Liver (tissue), 9 donors: ENCODE measurements around the gene TCEAL3. TPM values are rescaled to one million over a fixed set of nuclear protein-coding genes. Genes with fewer than 3 reads are reported as not detected.

Source experiments
- DNase-seq: peaks from one replicate; pipeline ENCODE4 v3.0.0-alpha.2; 2017; ENCODE audit warnings: low spot score
- H3K27ac ChIP-seq, 2 donors: one replicate each; pipeline ENCODE4 v1.7.0; 2013; ENCODE audit warnings: inconsistent platforms in 2 of 2, low read length in 2 of 2, control low read depth in 1 of 2, low read depth in 1 of 2, mild to moderate bottlenecking in 1 of 2
- H3K27me3 ChIP-seq, 4 donors: one replicate each; pipeline versions ENCODE4 v1.6.1 to v1.7.0; 2013; ENCODE audit warnings: low read length in 3 of 4, inconsistent platforms in 1 of 4, mild to moderate bottlenecking in 1 of 4, moderate library complexity in 1 of 4; ENCODE audit not compliant: control insufficient read depth in 4 of 4, insufficient read depth in 4 of 4
- H3K36me3 ChIP-seq, 4 donors: one replicate each; pipeline versions ENCODE4 v1.6.1 to v1.7.0; 2013; ENCODE audit warnings: low read length in 3 of 4, mild to moderate bottlenecking in 3 of 4, low read depth in 1 of 4, moderate library complexity in 1 of 4; ENCODE audit not compliant: control insufficient read depth in 4 of 4, insufficient read depth in 3 of 4
- H3K4me1 ChIP-seq, 4 donors: one replicate each; pipeline versions ENCODE4 v1.6.1 to v1.7.0; 2013; ENCODE audit warnings: low read length in 3 of 4, mild to moderate bottlenecking in 3 of 4, moderate library complexity in 1 of 4; ENCODE audit not compliant: control insufficient read depth in 4 of 4, insufficient read depth in 4 of 4
- H3K4me3 ChIP-seq, 3 donors: one replicate each; pipeline versions ENCODE4 v1.6.1 to v1.7.0; 2013; ENCODE audit warnings: low read length in 3 of 3, control low read depth in 1 of 3, low read depth in 1 of 3, mild to moderate bottlenecking in 1 of 3
- H3K9ac ChIP-seq, 2 donors: one replicate each; pipeline ENCODE4 v1.7.0; 2013; ENCODE audit warnings: low read length in 2 of 2, mild to moderate bottlenecking in 2 of 2, moderate library complexity in 2 of 2, control low read depth in 1 of 2, low read depth in 1 of 2
- H3K9me3 ChIP-seq, 4 donors: one replicate each; pipeline versions ENCODE4 v1.6.1 to v1.7.0; 2013; ENCODE audit warnings: low read length in 3 of 4; ENCODE audit not compliant: control insufficient read depth in 4 of 4
- CTCF ChIP-seq: fragments of 150-350 bp; IDR thresholded peaks from 2 replicates; pipeline ENCODE4 v1.5.1; 2017; ENCODE audit warnings: improper control_type of control experiment, low read depth, low read length; ENCODE audit not compliant: missing input control
- EGR1 ChIP-seq, 2 donors: IDR thresholded peaks; 2 replicates each; pipeline ENCODE4 v1.6.1; 2016 to 2018; ENCODE audit warnings: antibody characterized with exemption in 2 of 2, low read depth in 2 of 2
- FOXA1 ChIP-seq: IDR thresholded peaks from 2 replicates; pipeline ENCODE4 v1.6.1; 2016; ENCODE audit warnings: antibody characterized with exemption
- FOXA2 ChIP-seq: IDR thresholded peaks from 2 replicates; pipeline ENCODE4 v1.6.1; 2016; ENCODE audit warnings: antibody characterized with exemption
- GABPA ChIP-seq, 2 donors: IDR thresholded peaks in 1 of 2; conservative IDR thresholded peaks in 1 of 2; 2 replicates each; pipeline ENCODE4 v1.6.1; 2016; ENCODE audit warnings: antibody characterized with exemption in 2 of 2, mild to moderate bottlenecking in 1 of 2, moderate library complexity in 1 of 2
- HNF4A ChIP-seq, 2 donors: conservative IDR thresholded peaks; 2 replicates each; pipeline ENCODE4 v1.6.1; 2016; ENCODE audit warnings: antibody characterized with exemption in 2 of 2, mild to moderate bottlenecking in 2 of 2
- HNF4G ChIP-seq: IDR thresholded peaks from 2 replicates; pipeline ENCODE4 v1.6.1; 2016; ENCODE audit warnings: antibody characterized with exemption
- JUND ChIP-seq, 2 donors: IDR thresholded peaks; 2 replicates each; pipeline ENCODE4 v1.6.1; 2016; ENCODE audit warnings: antibody characterized with exemption in 2 of 2
- MAX ChIP-seq: IDR thresholded peaks from 2 replicates; pipeline ENCODE4 v1.6.1; 2016; ENCODE audit warnings: antibody characterized with exemption
- NR2F2 ChIP-seq: IDR thresholded peaks from 2 replicates; pipeline ENCODE4 v1.6.1; 2016; ENCODE audit warnings: antibody characterized with exemption
- RAD21 ChIP-seq, 2 donors: IDR thresholded peaks; 2 replicates each; pipeline ENCODE4 v1.6.1; 2016; ENCODE audit warnings: antibody characterized with exemption in 2 of 2, mild to moderate bottlenecking in 2 of 2
- RXRA ChIP-seq, 2 donors: IDR thresholded peaks; 2 replicates each; pipeline ENCODE4 v1.6.1; 2017 to 2018; ENCODE audit warnings: antibody characterized with exemption in 2 of 2, mild to moderate bottlenecking in 1 of 2
- SP1 ChIP-seq: IDR thresholded peaks from 2 replicates; pipeline ENCODE4 v1.6.1; 2018; ENCODE audit warnings: antibody characterized with exemption, mild to moderate bottlenecking
- TAF1 ChIP-seq: conservative IDR thresholded peaks from 2 replicates; pipeline ENCODE4 v1.6.1; 2016; ENCODE audit warnings: antibody characterized with exemption, mild to moderate bottlenecking
- YY1 ChIP-seq: IDR thresholded peaks from 2 replicates; pipeline ENCODE4 v1.6.1; 2016; ENCODE audit warnings: antibody characterized with exemption, mild to moderate bottlenecking
- WGBS: extraction: QIAGEN DNeasy Blood & Tissue Kit; methylation state at CpG from one replicate; pipeline ENCODE4 v1.1.7; 2013; 5-methylcytosine and 5-hydroxymethylcytosine counted together
- polyA plus RNA-seq, 2 donors: library from polyadenylated mRNA; stranded (reverse) in 1 of 2; unstranded in 1 of 2; fragments of 200-250 nt in 1 of 2; fragments of >200 nt in 1 of 2; fragmentation: Nextera tagmentation in 1 of 2; extraction: Ambion mirVana in 1 of 2; gene quantifications; one replicate each; pipeline versions ENCODE4 v1.2.1 to v1.2.3, GENCODE V29; 2013 to 2015
- total RNA-seq, 2 donors: library from RNA; depleted of rRNA; stranded (reverse); fragments of >200 nt; gene quantifications; one replicate each; pipeline ENCODE4 v1.2.3, GENCODE V29; 2014
- TF ChIP-seq, protein P1 (sequence below): IDR thresholded peaks from 2 replicates; pipeline ENCODE4 v1.6.1; 2016; ENCODE audit warnings: antibody characterized with exemption
- TF ChIP-seq, protein P2 (sequence below): IDR thresholded peaks from 2 replicates; pipeline ENCODE4 v1.6.1; 2016; ENCODE audit warnings: antibody characterized with exemption, mild to moderate bottlenecking
- TF ChIP-seq, protein P3 (sequence below): IDR thresholded peaks from 2 replicates; pipeline ENCODE4 v1.6.1; 2016; ENCODE audit warnings: antibody characterized with exemption
- donor health status: healthy.
- donor health status: healthy.
- donor health status: healthy.
- donor health status: healthy.
- donor health status: healthy.

TCEAL3 gene
- total and polyA plus RNA-seq, 4 donors: 1.4 to 4.4 (median 2.4) TPM

- H3K36me3 ChIP-seq: no peaks in the 10 kb centered on the region
- H3K4me1 ChIP-seq: peaks cover 0 to 6% (median 4%) of the 10 kb centered on the region in 4 donors
- peak overlapping the region; percentile 50 to 66 (median 65) for H3K4me3 ChIP-seq
- TF ChIP-seq FOXA2: no peak
- TF ChIP-seq, protein P1, sequence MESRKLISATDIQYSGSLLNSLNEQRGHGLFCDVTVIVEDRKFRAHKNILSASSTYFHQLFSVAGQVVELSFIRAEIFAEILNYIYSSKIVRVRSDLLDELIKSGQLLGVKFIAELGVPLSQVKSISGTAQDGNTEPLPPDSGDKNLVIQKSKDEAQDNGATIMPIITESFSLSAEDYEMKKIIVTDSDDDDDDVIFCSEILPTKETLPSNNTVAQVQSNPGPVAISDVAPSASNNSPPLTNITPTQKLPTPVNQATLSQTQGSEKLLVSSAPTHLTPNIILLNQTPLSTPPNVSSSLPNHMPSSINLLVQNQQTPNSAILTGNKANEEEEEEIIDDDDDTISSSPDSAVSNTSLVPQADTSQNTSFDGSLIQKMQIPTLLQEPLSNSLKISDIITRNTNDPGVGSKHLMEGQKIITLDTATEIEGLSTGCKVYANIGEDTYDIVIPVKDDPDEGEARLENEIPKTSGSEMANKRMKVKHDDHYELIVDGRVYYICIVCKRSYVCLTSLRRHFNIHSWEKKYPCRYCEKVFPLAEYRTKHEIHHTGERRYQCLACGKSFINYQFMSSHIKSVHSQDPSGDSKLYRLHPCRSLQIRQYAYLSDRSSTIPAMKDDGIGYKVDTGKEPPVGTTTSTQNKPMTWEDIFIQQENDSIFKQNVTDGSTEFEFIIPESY: no peak
- TF ChIP-seq, protein P2, sequence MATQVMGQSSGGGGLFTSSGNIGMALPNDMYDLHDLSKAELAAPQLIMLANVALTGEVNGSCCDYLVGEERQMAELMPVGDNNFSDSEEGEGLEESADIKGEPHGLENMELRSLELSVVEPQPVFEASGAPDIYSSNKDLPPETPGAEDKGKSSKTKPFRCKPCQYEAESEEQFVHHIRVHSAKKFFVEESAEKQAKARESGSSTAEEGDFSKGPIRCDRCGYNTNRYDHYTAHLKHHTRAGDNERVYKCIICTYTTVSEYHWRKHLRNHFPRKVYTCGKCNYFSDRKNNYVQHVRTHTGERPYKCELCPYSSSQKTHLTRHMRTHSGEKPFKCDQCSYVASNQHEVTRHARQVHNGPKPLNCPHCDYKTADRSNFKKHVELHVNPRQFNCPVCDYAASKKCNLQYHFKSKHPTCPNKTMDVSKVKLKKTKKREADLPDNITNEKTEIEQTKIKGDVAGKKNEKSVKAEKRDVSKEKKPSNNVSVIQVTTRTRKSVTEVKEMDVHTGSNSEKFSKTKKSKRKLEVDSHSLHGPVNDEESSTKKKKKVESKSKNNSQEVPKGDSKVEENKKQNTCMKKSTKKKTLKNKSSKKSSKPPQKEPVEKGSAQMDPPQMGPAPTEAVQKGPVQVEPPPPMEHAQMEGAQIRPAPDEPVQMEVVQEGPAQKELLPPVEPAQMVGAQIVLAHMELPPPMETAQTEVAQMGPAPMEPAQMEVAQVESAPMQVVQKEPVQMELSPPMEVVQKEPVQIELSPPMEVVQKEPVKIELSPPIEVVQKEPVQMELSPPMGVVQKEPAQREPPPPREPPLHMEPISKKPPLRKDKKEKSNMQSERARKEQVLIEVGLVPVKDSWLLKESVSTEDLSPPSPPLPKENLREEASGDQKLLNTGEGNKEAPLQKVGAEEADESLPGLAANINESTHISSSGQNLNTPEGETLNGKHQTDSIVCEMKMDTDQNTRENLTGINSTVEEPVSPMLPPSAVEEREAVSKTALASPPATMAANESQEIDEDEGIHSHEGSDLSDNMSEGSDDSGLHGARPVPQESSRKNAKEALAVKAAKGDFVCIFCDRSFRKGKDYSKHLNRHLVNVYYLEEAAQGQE: no peak
- peaks cover 0 to 2% (median 0%) of the 10 kb centered on the region in 4 donors for H3K27me3 ChIP-seq
- peak overlapping the region; percentile 66 to 90 for H3K9ac ChIP-seq
- WGBS: 28% methylated on average over 6 of the region's 6 CpGs
- no peaks in the 10 kb centered on the region for H3K9me3 ChIP-seq
- H3K27ac ChIP-seq: peak overlapping the region; percentile 78 to 90
- DNase-seq: no peak
Observed at GRCh38 chrX:103630171-103630511, 22.4 kb downstream of the TCEAL3 start.

- Histone ChIP-seq H3K27me3 (peaks cover 0 to 2% (median 0%) of the 10 kb centered on the region in 4 donors), H3K4me1 (peaks cover 0 to 6% (median 4%) of the 10 kb centered on the region in 4 donors), H3K4me3 (no peak overlapping the region), H3K9ac (no peak overlapping the region), H3K36me3 (no peaks in the 10 kb centered on the region), H3K9me3 (no peaks in the 10 kb centered on the region), H3K27ac (no peak overlapping the region)
- TF ChIP-seq MAX: no peak
- no peak for TF ChIP-seq RAD21 (IDR thresholded peaks at IDR 0.05)
- no peak for TF ChIP-seq SP1
- no peak for TF ChIP-seq JUND (IDR thresholded peaks at IDR 0.05)
- no peak for TF ChIP-seq TAF1
- no peak for TF ChIP-seq FOXA2
- no peak for TF ChIP-seq RXRA (IDR thresholded peaks at IDR 0.05)
- no peak for TF ChIP-seq NR2F2
- no peak for TF ChIP-seq HNF4A (conservative IDR thresholded peaks at IDR 0.05)
- TF ChIP-seq, protein P1: no peak
- no peak for TF ChIP-seq CTCF
- TF ChIP-seq HNF4G: no peak
- no peak for TF ChIP-seq GABPA (IDR thresholded peaks at IDR 0.05 in 1 of 2, conservative IDR thresholded peaks at IDR 0.05 in 1 of 2)
- TF ChIP-seq EGR1 (IDR thresholded peaks at IDR 0.05; ENCODE audit: low read depth in 2 of 2): no peak
- TF ChIP-seq FOXA1: no peak
- TF ChIP-seq, protein P2: no peak
- no peak for TF ChIP-seq YY1
- TF ChIP-seq, protein P3, sequence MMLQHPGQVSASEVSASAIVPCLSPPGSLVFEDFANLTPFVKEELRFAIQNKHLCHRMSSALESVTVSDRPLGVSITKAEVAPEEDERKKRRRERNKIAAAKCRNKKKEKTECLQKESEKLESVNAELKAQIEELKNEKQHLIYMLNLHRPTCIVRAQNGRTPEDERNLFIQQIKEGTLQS: no peak
- 99% methylated on average over 5 of the region's 5 CpGs for WGBS
- DNase-seq: no peak
Observed at GRCh38 chrX:103631145-103631544, 23.4 kb downstream of the TCEAL3 start.
